Lower lobe of right lung (tissue), 2 donors: Measurements from ENCODE around the gene PPP2R5C. TPM values are rescaled to one million over a fixed set of nuclear protein-coding genes. Genes with fewer than 3 reads are reported as not detected.

Source experiments
- ATAC-seq, 2 donors: fragments of 200-7000 bp; cut with Tn5 transposase; one replicate each; pipeline ENCODE4 v1.9.1; 2020 to 2022; ENCODE audit warnings: mild to moderate bottlenecking in 2 of 2, moderate library complexity in 2 of 2
- DNase-seq: peaks from one replicate; pipeline ENCODE4 v3.0.0-alpha.2; 2020
- H3K27ac ChIP-seq: fragments of 200-600 bp; one replicate; pipeline ENCODE4 v1.8.0; 2022
- H3K27me3 ChIP-seq: fragments of 200-600 bp; one replicate; pipeline ENCODE4 v1.8.0; 2022; ENCODE audit warnings: low read depth
- H3K36me3 ChIP-seq: fragments of 200-600 bp; one replicate; pipeline ENCODE4 v1.8.0; 2022; ENCODE audit warnings: mild to moderate bottlenecking
- H3K4me1 ChIP-seq: fragments of 200-600 bp; one replicate; pipeline ENCODE4 v1.8.0; 2022
- H3K4me3 ChIP-seq: fragments of 200-600 bp; one replicate; pipeline ENCODE4 v1.8.0; 2022; ENCODE audit warnings: mild to moderate bottlenecking
- H3K9me3 ChIP-seq: fragments of 200-600 bp; one replicate; pipeline ENCODE4 v1.8.0; 2022
- CTCF ChIP-seq: fragments of 200-600 bp; IDR thresholded peaks from one replicate; pipeline ENCODE4 v1.8.0; 2022; ENCODE audit warnings: antibody characterized with exemption, mild to moderate bottlenecking
- intact Hi-C: fragments of 100-400 bp; cut with DNase I; formaldehyde crosslinking; loops from one replicate; pipeline ENCODE4 v1.11.0; 2022
- total RNA-seq: library from RNA; stranded (reverse); fragmentation: NEBNext Ultra II Directional; extraction: Animal tissue kit (Norgen Biotek cat#: 25700); gene quantifications from one replicate; pipeline ENCODE4 v1.2.1, GENCODE V29; 2021
- donor health status: DM: no; HTN: yes; CAD: no; lungs with severe emphysema.

PPP2R5C gene
- total RNA-seq, 1 donor from 2014 or later: 160 TPM

GRCh38 chr14:101844219-101844618, 82.7 kb downstream of the PPP2R5C start:
- Histone ChIP-seq H3K4me1 (peaks cover 15% of the 10 kb centered on the region), H3K9me3 (no peaks in the 10 kb centered on the region), H3K27ac (no peak overlapping the region), H3K36me3 (peaks cover 9% of the 10 kb centered on the region), H3K4me3 (no peak overlapping the region), H3K27me3 (no peaks in the 10 kb centered on the region)
- ATAC-seq: peak; percentile 34 to 36
- TF ChIP-seq CTCF: no peak
- DNase-seq: no peak
- intact Hi-C loops: no loop called here

- intact Hi-C loops: no loop called here
- ATAC-seq: no peak
Measured at GRCh38 chr14:101844751-101845150, 83.2 kb downstream of the PPP2R5C start.

GRCh38 chr14:101845496-101845895, 84.0 kb downstream of the PPP2R5C start:
- TF ChIP-seq CTCF: no peak
- no peak for DNase-seq
- no peaks in the 10 kb centered on the region for H3K27me3 ChIP-seq
- no peak overlapping the region for H3K27ac ChIP-seq
- H3K9me3 ChIP-seq: no peaks in the 10 kb centered on the region
- ATAC-seq: no peak
- intact Hi-C loops: no loop called here
- H3K4me3 ChIP-seq: no peak overlapping the region
- peaks cover 9% of the 10 kb centered on the region for H3K36me3 ChIP-seq
- peaks cover 24% of the 10 kb centered on the region for H3K4me1 ChIP-seq

More at GRCh38 chr14:101844751-101845150, 83.2 kb downstream of the PPP2R5C start:
- Histone ChIP-seq H3K4me1 (peaks cover 20% of the 10 kb centered on the region), H3K4me3 (no peak overlapping the region), H3K36me3 (peaks cover 9% of the 10 kb centered on the region), H3K9me3 (no peaks in the 10 kb centered on the region), H3K27ac (no peak overlapping the region), H3K27me3 (no peaks in the 10 kb centered on the region)
- DNase-seq: no peak
- TF ChIP-seq CTCF: no peak

- Histone ChIP-seq H3K36me3 (peaks cover 9% of the 10 kb centered on the region), H3K27me3 (no peaks in the 10 kb centered on the region), H3K4me1 (peaks cover 20% of the 10 kb centered on the region), H3K9me3 (no peaks in the 10 kb centered on the region), H3K4me3 (no peak overlapping the region), H3K27ac (no peak overlapping the region)
- ATAC-seq: no peak
- no peak for DNase-seq
- intact Hi-C loops: no loop called here
- TF ChIP-seq CTCF: no peak
Measured at GRCh38 chr14:101845896-101846295, 84.4 kb downstream of the PPP2R5C start.

- no peak overlapping the region for H3K4me3 ChIP-seq
- H3K4me1 ChIP-seq: peaks cover 52% of the 10 kb centered on the region
- no peak for TF ChIP-seq CTCF
- intact Hi-C loops: no loop called here
- H3K27me3 ChIP-seq: no peaks in the 10 kb centered on the region
- H3K9me3 ChIP-seq: no peaks in the 10 kb centered on the region
- no peak for DNase-seq
- no peak for ATAC-seq
- no peak overlapping the region for H3K27ac ChIP-seq
- H3K36me3 ChIP-seq: peaks cover 9% of the 10 kb centered on the region
Measured at GRCh38 chr14:101849125-101849524, 87.6 kb downstream of the PPP2R5C start.

- H3K4me1 ChIP-seq: peaks cover 54% of the 10 kb centered on the region
- intact Hi-C loops: no loop called here
- H3K9me3 ChIP-seq: no peaks in the 10 kb centered on the region
- peaks cover 9% of the 10 kb centered on the region for H3K36me3 ChIP-seq
- no peak for DNase-seq
- no peak overlapping the region for H3K4me3 ChIP-seq
- no peak overlapping the region for H3K27ac ChIP-seq
- no peak for ATAC-seq
- H3K27me3 ChIP-seq: no peaks in the 10 kb centered on the region
- no peak for TF ChIP-seq CTCF
Measured at GRCh38 chr14:101849640-101850039, 88.1 kb downstream of the PPP2R5C start.
